ENCODE measurements around the gene HSH2D.
A peak's percentile ranks its signal among the peaks of the same experiment; 100 is the strongest.

Gene HSH2D

DNA sequence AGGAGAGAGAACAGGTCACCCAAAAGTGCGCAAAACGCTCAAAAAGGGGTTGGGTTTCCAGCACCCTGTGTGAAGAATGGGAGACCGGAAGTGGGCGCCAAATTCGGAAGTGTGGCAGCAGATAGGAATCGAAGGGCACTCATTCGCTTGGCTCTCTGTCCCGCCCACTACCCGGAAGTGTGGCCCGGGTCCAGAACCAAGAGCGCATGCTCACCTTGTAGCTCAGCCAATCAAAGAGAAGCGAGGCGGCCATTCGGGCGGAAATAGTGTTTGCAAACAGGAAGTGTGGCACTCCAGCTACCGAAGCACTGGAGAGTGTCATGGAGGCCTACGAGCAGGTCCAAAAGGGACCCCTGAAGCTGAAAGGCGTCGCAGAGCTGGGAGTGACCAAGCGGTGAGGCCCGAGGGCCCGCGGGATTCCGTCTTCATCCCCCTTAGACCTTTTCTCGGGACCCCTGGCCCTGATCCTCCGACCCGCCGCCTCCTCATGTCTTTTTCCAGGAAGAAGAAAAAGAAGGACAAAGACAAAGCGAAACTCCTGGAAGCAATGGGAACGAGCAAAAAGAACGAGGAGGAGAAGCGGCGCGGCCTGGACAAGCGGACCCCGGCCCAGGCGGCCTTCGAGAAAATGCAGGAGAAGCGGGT, 41.8 kb downstream of the HSH2D start, which contains the start of gene FAM32A:
Gene FAM32A (plus strand): TSS at position 288 of the 645 bp plus-strand sequence. CDS start 33 bp downstream, at position 321.
- DNase-seq (peak; percentile 98), ATAC-seq (peak; percentile 92)
- Mint-ChIP-seq H3K27ac (peak within 1 kb of the TSS; percentile 98), H3K4me3 (peak within 1 kb of the TSS; percentile 99), H3K9me3 (no peaks in the 10 kb centered on the region), H3K36me3 (ENCODE audit: low read depth) (peaks cover 21% of the 10 kb centered on the region), H3K4me1 (peaks cover 36% of the 10 kb centered on the region), H3K27me3 (peaks cover 2% of the 10 kb centered on the region)

GRCh38 chr19:16185768-16186123, 42.3 kb downstream of the HSH2D start:
- peak overlapping the region; percentile 98 for H3K27ac Mint-ChIP-seq
- H3K27me3 Mint-ChIP-seq, result peaks cover 2% of the 10 kb centered on the region
- H3K4me1 Mint-ChIP-seq, result peaks cover 36% of the 10 kb centered on the region
- ATAC-seq, result no peak
- H3K36me3 Mint-ChIP-seq (ENCODE audit: low read depth), result peaks cover 25% of the 10 kb centered on the region
- peak; percentile 64 for DNase-seq
- no peaks in the 10 kb centered on the region for H3K9me3 Mint-ChIP-seq
- peak overlapping the region; percentile 99 for H3K4me3 Mint-ChIP-seq

DNA sequence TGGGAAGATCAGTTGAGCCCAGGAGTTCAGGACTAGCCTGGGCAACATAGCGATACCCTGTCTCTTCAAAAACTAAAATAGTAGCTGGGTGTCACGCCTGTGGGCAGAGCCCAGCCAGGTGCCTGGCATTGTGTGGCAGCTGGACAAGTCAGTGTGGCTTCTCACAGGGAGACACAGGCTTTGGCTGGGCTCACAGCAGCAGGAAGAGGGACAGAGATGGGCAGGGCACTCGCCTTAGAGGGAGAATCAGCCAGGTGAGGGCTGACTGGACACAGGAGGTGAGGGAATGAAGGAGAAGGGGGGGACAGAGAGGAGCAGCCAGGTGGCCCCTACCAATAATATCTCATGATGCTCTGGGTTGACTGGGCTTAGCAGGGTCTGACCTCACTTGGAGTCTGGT, 45.0 kb downstream of the HSH2D start:
- no peak for ATAC-seq
- Mint-ChIP-seq H3K4me3 (no peak overlapping the region), H3K4me1 (peaks cover 31% of the 10 kb centered on the region), H3K27ac (peak overlapping the region; percentile 24), H3K36me3 (ENCODE audit: low read depth) (peaks cover 34% of the 10 kb centered on the region), H3K27me3 (peaks cover 2% of the 10 kb centered on the region), H3K9me3 (no peaks in the 10 kb centered on the region)
- no peak for DNase-seq

DNA sequence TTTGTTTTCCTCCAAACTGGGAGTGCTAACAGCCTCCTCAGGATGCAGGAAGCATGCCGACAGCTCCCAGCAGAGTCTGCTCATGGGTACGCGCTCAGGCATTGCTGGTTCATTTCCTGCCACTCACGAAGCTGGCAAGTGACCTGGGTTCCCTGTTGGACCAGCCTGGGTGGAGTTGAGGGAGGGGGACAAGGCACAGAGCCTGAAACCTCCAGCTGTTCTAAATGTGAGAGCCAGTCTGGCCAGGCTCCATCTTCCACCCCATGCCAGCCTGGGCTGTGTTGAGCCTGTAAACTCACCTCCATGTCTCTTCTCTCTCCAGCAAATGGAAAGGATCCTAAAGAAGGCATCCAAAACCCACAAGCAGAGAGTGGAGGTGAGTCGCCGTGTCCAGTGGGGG, 46.7 kb downstream of the HSH2D start:
- ATAC-seq, result no peak
- Mint-ChIP-seq H3K27ac (no peak overlapping the region), H3K27me3 (peaks cover under 1% of the 10 kb centered on the region), H3K9me3 (no peaks in the 10 kb centered on the region), H3K4me3 (no peak overlapping the region), H3K36me3 (ENCODE audit: low read depth) (peaks cover 32% of the 10 kb centered on the region), H3K4me1 (peaks cover 27% of the 10 kb centered on the region)
- DNase-seq, result no peak

- Mint-ChIP-seq H3K9me3 (no peaks in the 10 kb centered on the region), H3K4me3 (no peak overlapping the region), H3K4me1 (peaks cover 23% of the 10 kb centered on the region), H3K27ac (no peak overlapping the region), H3K36me3 (ENCODE audit: low read depth) (peaks cover 27% of the 10 kb centered on the region), H3K27me3 (no peaks in the 10 kb centered on the region)
- DNase-seq (no peak), ATAC-seq (no peak)
Measured at GRCh38 chr19:16190736-16191135, 47.3 kb downstream of the HSH2D start.

- H3K4me3 Mint-ChIP-seq, result no peak overlapping the region
- ATAC-seq (no peak), DNase-seq (no peak)
- H3K4me1 Mint-ChIP-seq, result peaks cover 18% of the 10 kb centered on the region
- peaks cover 27% of the 10 kb centered on the region for H3K36me3 Mint-ChIP-seq (ENCODE audit: low read depth)
- H3K27ac Mint-ChIP-seq, result no peak overlapping the region
- H3K9me3 Mint-ChIP-seq, result no peaks in the 10 kb centered on the region
- H3K27me3 Mint-ChIP-seq, result no peaks in the 10 kb centered on the region
Measured at GRCh38 chr19:16191216-16191908, 47.9 kb downstream of the HSH2D start.

GRCh38 chr19:16193466-16193865, 50.0 kb downstream of the HSH2D start:
- Mint-ChIP-seq H3K4me3 (no peak overlapping the region), H3K4me1 (peaks cover 17% of the 10 kb centered on the region), H3K9me3 (no peaks in the 10 kb centered on the region), H3K27ac (no peak overlapping the region), H3K27me3 (no peaks in the 10 kb centered on the region), H3K36me3 (ENCODE audit: low read depth) (peaks cover 17% of the 10 kb centered on the region)
- ATAC-seq (no peak), DNase-seq (no peak)

DNA sequence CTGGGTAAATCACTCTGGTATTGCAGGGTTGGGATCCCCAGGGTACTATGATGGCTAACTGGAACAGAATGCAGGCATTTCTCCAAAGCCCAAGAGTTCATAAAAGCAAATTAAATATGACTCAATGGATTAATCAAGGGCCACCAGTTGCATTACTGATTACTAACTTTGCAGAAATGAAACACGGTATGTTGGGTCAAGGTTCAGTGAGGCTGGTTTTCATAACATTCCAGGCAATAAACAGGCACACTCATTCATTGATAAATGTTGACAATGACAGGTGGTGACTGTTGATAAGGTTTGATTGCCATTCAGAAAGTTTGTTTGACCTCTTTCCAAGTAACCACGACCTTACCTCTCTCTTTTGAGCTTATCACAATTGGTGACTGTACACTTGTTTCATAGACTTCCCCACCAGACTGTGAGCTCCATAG, 53.7 kb downstream of the HSH2D start:
- Mint-ChIP-seq H3K4me1 (peaks cover 46% of the 10 kb centered on the region), H3K36me3 (ENCODE audit: low read depth) (peaks cover 10% of the 10 kb centered on the region), H3K9me3 (no peaks in the 10 kb centered on the region), H3K27me3 (no peaks in the 10 kb centered on the region), H3K27ac (peak overlapping the region; percentile 91), H3K4me3 (peak overlapping the region; percentile 82)
- DNase-seq, result no peak
- no peak for ATAC-seq

- peak within 1 kb of the TSS; percentile 82 for H3K4me3 Mint-ChIP-seq
- no peaks in the 10 kb centered on the region for H3K9me3 Mint-ChIP-seq
- DNase-seq (peak; percentile 100), ATAC-seq (peak; percentile 95)
- no peaks in the 10 kb centered on the region for H3K27me3 Mint-ChIP-seq
- H3K4me1 Mint-ChIP-seq, result peaks cover 51% of the 10 kb centered on the region
- peak within 1 kb of the TSS; percentile 91 for H3K27ac Mint-ChIP-seq
- peaks cover 15% of the 10 kb centered on the region for H3K36me3 Mint-ChIP-seq (ENCODE audit: low read depth)
Measured at GRCh38 chr19:16197622-16198369, 54.3 kb downstream of the HSH2D start, which contains the start of gene AP1M1. AP1M1 (plus strand) TSS chr19:16197911; CDS start chr19:16198027, 116 bp downstream.

DNA sequence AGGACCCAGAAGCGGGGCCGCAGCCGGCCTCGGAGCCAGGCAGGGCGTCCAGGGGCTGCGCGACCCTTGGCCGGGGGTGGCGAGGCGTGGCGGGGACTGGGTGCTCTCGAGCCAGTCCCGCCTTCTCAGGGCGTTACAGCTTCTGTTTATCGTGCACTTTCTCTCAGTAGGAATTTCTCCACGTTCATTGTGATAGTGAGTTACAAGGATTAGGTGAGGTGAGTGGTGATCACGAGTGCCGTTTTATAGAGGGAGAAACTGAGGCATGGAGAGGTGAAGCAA, 54.8 kb downstream of the HSH2D start:
- no peaks in the 10 kb centered on the region for H3K9me3 Mint-ChIP-seq
- peaks cover 20% of the 10 kb centered on the region for H3K36me3 Mint-ChIP-seq (ENCODE audit: low read depth)
- DNase-seq, result no peak
- H3K27me3 Mint-ChIP-seq, result no peaks in the 10 kb centered on the region
- H3K4me3 Mint-ChIP-seq, result peak overlapping the region; percentile 82
- H3K4me1 Mint-ChIP-seq, result peaks cover 56% of the 10 kb centered on the region
- peak overlapping the region; percentile 88 for H3K27ac Mint-ChIP-seq
- no peak for ATAC-seq

- H3K27ac Mint-ChIP-seq, result peak overlapping the region; percentile 88
- ATAC-seq (no peak), DNase-seq (no peak)
- peaks cover 58% of the 10 kb centered on the region for H3K4me1 Mint-ChIP-seq
- H3K4me3 Mint-ChIP-seq, result peak overlapping the region; percentile 82
- H3K27me3 Mint-ChIP-seq, result no peaks in the 10 kb centered on the region
- H3K9me3 Mint-ChIP-seq, result no peaks in the 10 kb centered on the region
- peaks cover 22% of the 10 kb centered on the region for H3K36me3 Mint-ChIP-seq (ENCODE audit: low read depth)
Measured at GRCh38 chr19:16199275-16199932, 55.9 kb downstream of the HSH2D start.

DNA sequence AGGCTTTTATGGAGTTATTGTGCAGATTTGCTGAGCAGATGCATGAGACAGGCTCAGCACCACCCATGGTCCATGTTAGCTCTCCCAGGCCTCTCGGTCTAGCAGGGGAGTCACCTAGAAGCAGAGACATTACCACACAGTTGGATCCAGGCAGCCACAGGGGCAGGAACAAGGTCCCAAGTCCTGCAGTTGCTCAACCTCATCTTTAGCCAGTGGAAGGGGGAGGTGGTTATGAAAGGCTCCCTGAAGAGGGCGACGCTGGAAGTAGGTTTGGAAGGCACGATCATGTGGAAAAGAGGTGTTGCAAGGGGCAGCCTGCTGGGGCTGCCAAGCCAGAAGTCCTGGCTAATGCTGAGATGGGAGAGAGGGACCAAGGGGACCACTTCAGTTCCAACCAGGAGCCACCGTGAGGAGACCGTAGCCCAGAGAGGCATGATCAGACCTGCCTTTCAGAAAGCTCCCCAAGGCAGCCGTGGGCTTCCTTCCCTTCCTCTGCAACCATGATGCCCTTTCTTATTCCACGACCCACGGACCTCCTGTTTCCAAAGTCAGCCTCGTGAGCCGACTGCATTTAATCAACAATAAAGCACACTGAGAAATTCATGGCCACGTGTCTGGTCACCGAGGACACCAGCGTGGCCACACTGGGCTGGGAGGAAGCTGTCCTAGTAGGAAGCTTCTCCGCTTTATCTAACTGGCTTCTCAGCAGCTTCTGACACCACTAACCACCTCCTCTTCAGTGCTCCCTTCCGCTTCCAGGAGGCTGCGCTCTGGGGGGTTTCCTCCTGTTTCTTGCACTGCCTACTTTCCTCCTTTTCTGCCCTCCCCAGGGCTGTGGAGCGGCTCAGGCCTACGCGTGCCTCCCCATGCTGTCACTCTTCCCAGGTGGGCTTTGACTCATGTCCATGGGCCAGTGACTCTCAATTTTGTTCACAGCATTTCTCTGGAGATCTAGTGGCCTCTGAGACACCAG, 56.8 kb downstream of the HSH2D start:
- peak overlapping the region; percentile 75 for H3K27ac Mint-ChIP-seq

DNA sequence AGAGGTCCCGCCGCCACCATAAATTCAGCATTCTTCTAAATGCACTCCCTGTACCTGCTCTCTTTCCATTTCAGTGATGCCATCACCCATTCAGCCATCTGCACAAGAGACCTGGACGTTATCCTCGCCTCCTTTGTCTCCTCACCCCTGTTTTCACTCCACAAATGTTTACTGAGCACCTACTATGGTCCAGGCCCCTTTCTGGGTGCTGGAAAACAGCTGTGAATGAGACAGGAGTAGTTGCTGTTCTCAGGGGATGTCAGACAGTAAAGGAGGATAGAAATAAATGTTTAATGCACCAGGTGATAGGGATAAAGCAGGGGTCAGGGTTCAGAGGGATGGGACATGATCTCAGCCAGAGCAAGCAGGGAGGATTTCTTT, 57.5 kb downstream of the HSH2D start:
- ATAC-seq (no peak), DNase-seq (no peak)
- peak overlapping the region; percentile 75 for H3K27ac Mint-ChIP-seq
- H3K4me3 Mint-ChIP-seq, result peak overlapping the region; percentile 58
- peaks cover 58% of the 10 kb centered on the region for H3K4me1 Mint-ChIP-seq
- H3K36me3 Mint-ChIP-seq (ENCODE audit: low read depth), result peaks cover 24% of the 10 kb centered on the region
- no peaks in the 10 kb centered on the region for H3K27me3 Mint-ChIP-seq
- no peaks in the 10 kb centered on the region for H3K9me3 Mint-ChIP-seq

More for the DNA sequence above, 56.8 kb downstream of the HSH2D start:
- H3K4me1 Mint-ChIP-seq, result peaks cover 58% of the 10 kb centered on the region
- H3K36me3 Mint-ChIP-seq (ENCODE audit: low read depth), result peaks cover 24% of the 10 kb centered on the region
- DNase-seq, result no peak
- H3K27me3 Mint-ChIP-seq, result no peaks in the 10 kb centered on the region
- H3K9me3 Mint-ChIP-seq, result no peaks in the 10 kb centered on the region
- H3K4me3 Mint-ChIP-seq, result peak overlapping the region; percentile 58
- ATAC-seq, result no peak
